GM12873 (cell line): ENCODE data around the gene SEMA3G.

Experiments used
- TF ChIP-seq, protein P1 (sequence below): IDR thresholded peaks from 2 replicates; pipeline ENCODE4 v1.5.1; 2012; ENCODE audit warnings: low read depth, mild to moderate bottlenecking, moderate library complexity, low read length, control low read depth; ENCODE audit not compliant: insufficient read depth; ENCODE audit errors: missing control alignments

The SEMA3G gene

DNA sequence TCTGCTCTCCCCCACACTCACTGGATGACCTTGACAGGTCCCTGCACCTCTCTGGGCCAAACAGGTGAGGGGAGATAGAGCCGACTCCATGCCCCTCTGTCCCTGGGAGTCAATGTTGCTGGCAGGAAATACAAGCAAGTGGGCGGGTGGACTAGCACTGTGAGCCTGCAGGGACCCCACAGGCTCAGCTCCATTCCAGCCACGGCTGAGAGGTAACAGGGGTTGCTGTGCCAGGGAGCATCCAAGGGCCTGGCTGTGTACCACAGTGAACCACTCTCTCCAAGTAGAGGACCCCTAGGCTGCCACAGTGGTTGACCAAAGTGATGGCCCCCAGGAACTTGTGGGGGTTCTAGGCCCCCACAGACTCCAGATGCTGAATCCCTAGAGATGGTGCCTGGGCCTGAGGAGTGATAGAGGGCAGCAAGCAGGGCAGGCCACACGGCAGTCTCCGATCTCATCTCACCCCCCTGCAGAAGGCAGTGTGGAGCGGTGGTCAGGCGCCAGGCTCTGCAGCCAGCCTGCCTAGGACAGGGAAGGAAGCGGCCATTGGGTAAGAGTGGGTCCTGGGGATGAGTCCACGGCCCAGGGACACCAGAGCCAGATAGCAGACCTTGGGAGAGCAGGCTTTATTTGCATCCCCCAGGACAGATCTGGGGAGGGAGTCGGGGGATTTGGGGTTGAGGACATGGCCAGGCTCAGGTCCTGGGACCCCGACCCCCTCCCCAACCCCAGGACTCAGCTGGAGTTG lies 5.8 kb upstream of the SEMA3G start:
- TF ChIP-seq, protein P1, sequence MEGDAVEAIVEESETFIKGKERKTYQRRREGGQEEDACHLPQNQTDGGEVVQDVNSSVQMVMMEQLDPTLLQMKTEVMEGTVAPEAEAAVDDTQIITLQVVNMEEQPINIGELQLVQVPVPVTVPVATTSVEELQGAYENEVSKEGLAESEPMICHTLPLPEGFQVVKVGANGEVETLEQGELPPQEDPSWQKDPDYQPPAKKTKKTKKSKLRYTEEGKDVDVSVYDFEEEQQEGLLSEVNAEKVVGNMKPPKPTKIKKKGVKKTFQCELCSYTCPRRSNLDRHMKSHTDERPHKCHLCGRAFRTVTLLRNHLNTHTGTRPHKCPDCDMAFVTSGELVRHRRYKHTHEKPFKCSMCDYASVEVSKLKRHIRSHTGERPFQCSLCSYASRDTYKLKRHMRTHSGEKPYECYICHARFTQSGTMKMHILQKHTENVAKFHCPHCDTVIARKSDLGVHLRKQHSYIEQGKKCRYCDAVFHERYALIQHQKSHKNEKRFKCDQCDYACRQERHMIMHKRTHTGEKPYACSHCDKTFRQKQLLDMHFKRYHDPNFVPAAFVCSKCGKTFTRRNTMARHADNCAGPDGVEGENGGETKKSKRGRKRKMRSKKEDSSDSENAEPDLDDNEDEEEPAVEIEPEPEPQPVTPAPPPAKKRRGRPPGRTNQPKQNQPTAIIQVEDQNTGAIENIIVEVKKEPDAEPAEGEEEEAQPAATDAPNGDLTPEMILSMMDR = no peak

DNA sequence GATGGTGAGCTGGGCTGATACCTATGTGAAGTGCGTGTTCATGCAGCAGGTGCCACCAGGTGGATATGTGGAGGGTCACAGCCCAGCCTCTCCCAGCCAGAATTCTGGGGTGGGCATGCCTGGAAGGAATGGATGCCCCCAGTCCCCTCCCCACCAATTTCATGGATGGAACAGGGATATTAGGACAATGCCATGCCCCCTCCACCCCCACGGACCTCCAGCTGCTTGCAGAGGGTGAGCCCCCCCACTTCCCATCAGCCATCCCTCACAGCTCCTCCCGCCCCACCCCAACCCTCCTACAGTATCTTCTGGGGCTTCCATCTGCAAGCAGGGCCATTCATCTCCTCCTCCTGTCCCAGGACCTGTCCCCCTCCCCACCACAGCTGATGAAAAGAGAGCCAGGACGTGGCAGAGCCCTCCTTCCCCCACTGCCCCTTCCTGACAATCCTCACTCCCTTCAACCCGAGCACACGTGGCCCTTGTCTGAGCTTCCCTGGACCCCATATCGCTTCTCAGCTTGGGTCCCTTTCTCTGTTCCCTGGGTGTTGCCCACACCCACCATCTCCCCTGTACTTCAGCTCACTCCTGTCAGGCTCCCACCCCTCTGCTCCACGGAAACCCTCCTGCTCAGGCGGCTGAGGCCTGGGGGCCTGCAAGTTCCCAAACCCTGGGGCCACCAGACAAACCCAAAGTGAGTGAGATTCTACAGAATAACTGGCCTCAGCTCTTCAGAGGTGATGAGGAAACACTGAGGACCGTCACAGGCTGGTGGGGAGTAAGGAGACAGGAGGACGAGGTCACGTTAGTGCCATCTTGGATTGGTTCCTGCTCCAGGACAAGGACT lies 2.8 kb upstream of the SEMA3G start:
- TF ChIP-seq, protein P1 = no peak

DNA sequence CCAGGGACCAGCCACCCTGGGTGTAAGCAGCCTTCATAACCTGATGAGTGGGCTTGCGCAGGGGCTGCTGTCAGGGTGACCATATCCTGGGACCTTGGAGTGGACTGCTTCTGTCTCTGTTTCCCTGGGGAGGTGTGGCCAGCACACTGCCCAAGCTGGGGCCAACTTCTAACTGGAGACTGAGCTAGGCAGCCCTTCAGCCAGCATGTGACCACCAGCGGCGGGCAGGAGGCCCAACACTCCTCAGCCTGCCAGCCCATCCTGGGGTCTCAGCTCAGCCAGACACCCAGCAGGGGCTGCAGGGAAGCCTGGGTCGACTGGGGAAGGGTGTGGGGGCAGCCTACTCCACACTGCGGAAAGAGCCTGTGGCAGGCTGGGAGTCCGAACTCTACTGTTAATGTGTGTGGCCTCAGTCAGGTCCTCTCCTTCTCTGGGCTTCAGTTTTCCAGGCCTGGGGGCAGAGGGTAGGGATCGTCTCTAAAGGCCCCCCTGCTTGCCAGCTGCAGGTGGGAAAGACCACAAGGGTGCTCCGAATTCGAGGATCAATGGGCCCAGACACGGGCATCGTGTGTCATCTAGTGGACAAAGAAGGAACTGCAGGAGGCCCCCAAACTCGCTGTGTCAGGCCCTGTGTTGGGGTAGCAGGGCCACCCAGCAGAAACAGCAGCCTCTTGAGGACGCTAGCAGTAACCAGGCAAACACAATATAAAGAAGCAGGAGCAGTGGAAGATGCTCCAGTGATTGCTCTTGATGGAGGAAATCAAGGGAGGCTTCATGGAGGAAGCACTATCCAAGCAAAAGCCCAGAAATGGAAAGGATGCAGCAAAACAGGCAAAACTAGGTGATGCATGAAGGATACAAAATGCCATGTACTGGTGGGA lies 2.0 kb upstream of the SEMA3G start:
- TF ChIP-seq, protein P1 = peak; percentile 100

DNA sequence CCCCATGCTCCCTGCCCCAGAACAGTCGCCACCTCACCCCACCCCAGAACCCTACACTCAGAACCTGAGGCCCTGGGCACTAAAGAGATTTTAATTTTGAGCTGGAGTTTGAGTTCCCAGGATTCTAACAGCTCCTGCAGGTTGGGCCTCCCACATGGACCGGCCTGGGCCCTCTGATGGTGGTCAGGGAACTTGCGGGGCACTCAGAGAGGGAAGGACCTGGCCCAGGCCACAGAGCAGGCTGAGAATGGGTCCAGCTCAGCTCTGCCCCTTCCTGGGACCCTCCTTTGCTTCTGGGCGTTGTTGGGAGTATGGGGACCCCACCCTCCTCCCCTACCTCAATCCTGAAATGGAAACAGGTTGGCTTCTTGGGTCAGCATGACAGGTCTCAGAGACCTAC lies 1.1 kb upstream of the SEMA3G start:
- TF ChIP-seq, protein P1 = no peak

DNA sequence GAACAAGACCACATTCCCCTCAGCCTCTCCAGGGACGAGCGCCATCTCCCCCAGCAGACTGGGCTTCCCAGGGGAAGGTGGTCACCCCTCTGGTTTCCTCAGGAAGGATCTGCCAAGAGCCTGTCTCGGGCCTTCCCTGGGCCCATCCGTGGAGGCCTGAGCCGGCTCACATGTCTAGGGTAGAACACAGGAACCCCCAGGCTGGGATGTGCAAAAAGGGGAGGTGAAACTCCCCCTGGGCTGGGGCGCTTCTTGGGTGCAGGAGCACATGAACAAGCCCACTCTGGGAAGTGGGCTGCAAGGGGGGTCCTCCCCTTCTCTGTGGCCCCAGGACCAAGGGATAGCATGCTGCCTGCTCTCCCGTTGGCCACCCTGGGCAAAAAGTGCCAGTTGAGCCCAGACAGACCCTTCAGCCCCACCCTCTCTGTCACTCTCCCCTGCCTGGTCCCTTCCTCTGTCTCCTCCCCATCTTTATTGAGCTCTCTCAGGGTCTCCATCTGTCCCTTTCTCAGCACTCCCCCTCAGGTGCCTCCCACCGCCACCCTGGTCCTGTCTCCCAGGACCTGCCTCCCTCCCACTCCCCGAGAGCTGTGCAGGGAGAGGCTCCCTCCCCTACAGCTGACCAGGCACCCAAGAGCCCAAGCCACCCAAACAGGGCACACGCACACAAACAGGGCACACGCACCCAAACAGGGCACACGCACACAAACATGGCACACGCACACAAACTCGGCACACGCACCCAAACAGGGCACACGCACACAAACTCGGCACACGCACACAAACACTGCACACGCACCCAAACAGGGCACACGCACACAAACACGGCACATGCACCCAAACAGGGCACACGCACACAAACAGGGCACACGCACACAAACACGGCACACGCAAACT lies 864 bp downstream of the SEMA3G start:
- TF ChIP-seq, protein P1 = no peak

DNA sequence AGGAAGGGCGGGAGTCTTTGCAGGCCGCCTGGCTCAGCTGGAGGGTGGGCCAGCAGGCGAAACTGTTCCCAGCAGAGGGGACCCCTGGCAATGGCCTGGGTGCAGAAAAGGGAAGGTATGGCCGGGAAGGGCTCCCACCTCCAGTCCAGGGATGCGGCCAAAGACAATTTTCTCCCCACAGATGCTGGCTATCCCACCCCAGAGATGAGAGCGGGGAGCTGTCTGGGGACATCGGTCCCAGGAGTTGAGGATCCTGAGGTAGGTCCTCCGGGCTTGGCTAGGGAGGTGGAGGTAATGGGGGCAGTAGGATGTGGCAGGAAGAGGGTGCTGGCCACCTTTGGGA lies 1.7 kb downstream of the SEMA3G start:
- TF ChIP-seq, protein P1 = no peak
